HCT116 (cell line): Measurements from ENCODE around the gene TNNC1. TPM values are rescaled to one million over a fixed set of nuclear protein-coding genes. Genes with fewer than 3 reads are reported as not detected.

Source experiments
- ATAC-seq: fragments of 200-7000 bp; cut with Tn5 transposase; 2 replicates; pipeline ENCODE4 v1.9.1; 2020; ENCODE audit warnings: mild to moderate bottlenecking, moderate library complexity
- BruUV-seq: library from RNA; stranded (reverse); fragments of 400-500 nt; replicated peaks from 2 replicates; lab custom pipeline; 2021; lab: Mats Ljungman, UMichigan
- CTCF ChIA-PET: fragments of 300-600 bp; sonication (Branson Sonifier 250); formaldehyde crosslinking; loops from one replicate; lab custom pipeline; 2021; ENCODE audit warnings: antibody characterized with exemption; lab: Charles Lee
- POLR2A ChIA-PET: fragments of 300-600, 350-600 bp; sonication (Branson Sonifier 250); formaldehyde crosslinking; loops from one replicate; lab custom pipeline; 2021; ENCODE audit warnings: antibody characterized with exemption; lab: Charles Lee
- RAD21 ChIA-PET, 2 experiments: fragments of 300-600 bp; sonication (Branson Sonifier 250); formaldehyde crosslinking; loops; one replicate each; lab custom pipeline; 2023; ENCODE audit warnings: low total read pairs in 2 of 2; ENCODE audit not compliant: uncharacterized antibody in 2 of 2, unreplicated experiment in 2 of 2, low non-redundant PET in 1 of 2; lab: Charles Lee
- DNase-seq: peaks from one replicate; pipeline ENCODE4 v3.0.0-alpha.2; 2010; ENCODE audit warnings: low read depth, low spot score
- H2AFZ ChIP-seq: fragments of 200-600 bp; shearing (Covaris generic), sonication (generic); 2 replicates; pipeline ENCODE4 v1.6.1; 2017; ENCODE audit warnings: low read depth, mixed run types, mixed read lengths, antibody characterized with exemption, low read length; ENCODE audit not compliant: poor library complexity, severe bottlenecking
- H3K27ac ChIP-seq: 2 replicates; pipeline ENCODE4 v1.5.1; 2012; ENCODE audit warnings: low read depth, low read length
- H3K27me3 ChIP-seq: fragments of 200-600 bp; sonication (generic); 2 replicates; pipeline ENCODE4 v1.6.1; 2016; ENCODE audit warnings: mixed run types, low read length, mixed read lengths; ENCODE audit not compliant: insufficient read depth
- H3K36me3 ChIP-seq, 2 experiments: fragments of 200-500 bp in 1 of 2; fragments of 200-600 bp in 1 of 2; sonication (Bioruptor generic) in 1 of 2; sonication (generic) in 1 of 2; 2 replicates each; pipeline versions ENCODE4 v1.5.1 to v1.6.1; 2014 to 2016; ENCODE audit warnings: low read length in 2 of 2, inconsistent platforms in 1 of 2, mixed read lengths in 1 of 2, mixed run types in 1 of 2; ENCODE audit not compliant: insufficient read depth in 2 of 2, control insufficient read depth in 1 of 2
- H3K4me1 ChIP-seq, 2 experiments: fragments of 200-600 bp in 1 of 2; sonication (generic) in 1 of 2; 2 replicates each; pipeline versions ENCODE4 v1.5.1 to v1.6.1; 2012 to 2017; ENCODE audit warnings: low read length in 2 of 2, inconsistent platforms in 1 of 2, mild to moderate bottlenecking in 1 of 2, mixed read lengths in 1 of 2, mixed run types in 1 of 2, moderate library complexity in 1 of 2; ENCODE audit not compliant: insufficient read depth in 2 of 2, control insufficient read depth in 1 of 2
- H3K4me2 ChIP-seq: fragments of 200-600 bp; sonication (generic); 2 replicates; pipeline ENCODE4 v1.6.1; 2017; ENCODE audit warnings: mixed run types, low read length, mixed read lengths
- H3K4me3 ChIP-seq, 2 experiments: fragments of 200-600 bp in 1 of 2; sonication (generic) in 1 of 2; replicated peaks in 1 of 2; 2 replicates each; pipeline ENCODE4 v1.5.1; 2011 to 2016; ENCODE audit warnings: low read length in 2 of 2, control low read depth in 1 of 2, low read depth in 1 of 2, mild to moderate bottlenecking in 1 of 2, mixed read lengths in 1 of 2, mixed run types in 1 of 2
- H3K79me2 ChIP-seq: fragments of 200-600 bp; sonication (generic); 2 replicates; pipeline ENCODE4 v1.6.1; 2017; ENCODE audit warnings: mild to moderate bottlenecking, mixed run types, low read length, moderate library complexity, mixed read lengths; ENCODE audit not compliant: insufficient read depth
- H3K9ac ChIP-seq: fragments of 200-600 bp; sonication (generic); 2 replicates; pipeline ENCODE4 v1.6.1; 2016; ENCODE audit warnings: low read length, mixed read lengths
- H3K9me2 ChIP-seq: fragments of 200-600 bp; sonication (generic), shearing (Covaris generic); 2 replicates; pipeline ENCODE4 v1.6.1; 2017; ENCODE audit warnings: mixed run types, mild to moderate bottlenecking, moderate library complexity; ENCODE audit not compliant: insufficient read depth
- H3K9me3 ChIP-seq, 2 experiments: fragments of 200-500 bp in 1 of 2; fragments of 200-600 bp in 1 of 2; sonication (Bioruptor generic) in 1 of 2; sonication (generic) in 1 of 2; 2 replicates each; pipeline ENCODE4 v1.6.1; 2014 to 2017; ENCODE audit warnings: low read length in 2 of 2, mixed read lengths in 2 of 2, inconsistent platforms in 1 of 2, low read depth in 1 of 2, mild to moderate bottlenecking in 1 of 2, mixed run types in 1 of 2, moderate library complexity in 1 of 2; ENCODE audit not compliant: control insufficient read depth in 1 of 2, insufficient read depth in 1 of 2
- H4K20me1 ChIP-seq: fragments of 200-600 bp; sonication (generic), shearing (Covaris generic); 2 replicates; pipeline ENCODE4 v1.6.1; 2017; ENCODE audit warnings: mixed run types, mild to moderate bottlenecking, moderate library complexity; ENCODE audit not compliant: insufficient read depth
- ATF3 ChIP-seq: IDR thresholded peaks from 2 replicates; pipeline ENCODE4 v1.6.1; 2012
- CBX3 ChIP-seq: IDR thresholded peaks from 2 replicates; pipeline ENCODE4 v1.6.1; 2012; ENCODE audit warnings: low read depth
- CEBPB ChIP-seq: IDR thresholded peaks from 2 replicates; pipeline ENCODE4 v1.6.1; 2012; ENCODE audit warnings: low read depth
- EGR1 ChIP-seq: IDR thresholded peaks from 2 replicates; pipeline ENCODE4 v1.6.1; 2012; ENCODE audit warnings: low read depth
- ELF1 ChIP-seq: IDR thresholded peaks from 2 replicates; pipeline ENCODE4 v1.6.1; 2012; ENCODE audit warnings: low read depth, borderline replicate concordance
- EZH2 ChIP-seq: fragments of 200-600 bp; sonication (generic); IDR thresholded peaks from 2 replicates; pipeline ENCODE4 v1.6.1; 2017; ENCODE audit warnings: antibody characterized with exemption, mixed run types
- EZH2phosphoT487 ChIP-seq: fragments of 200-600 bp; IDR thresholded peaks from 2 replicates; pipeline ENCODE4 v1.6.1; 2018; ENCODE audit warnings: antibody characterized with exemption, borderline replicate concordance
- JUND ChIP-seq: IDR thresholded peaks from 2 replicates; pipeline ENCODE4 v1.6.1; 2012
- MAX ChIP-seq: IDR thresholded peaks from 2 replicates; pipeline ENCODE4 v1.6.1; 2012
- RAD21 ChIP-seq: IDR thresholded peaks from 2 replicates; pipeline ENCODE4 v1.6.1; 2012; ENCODE audit warnings: low read depth, mild to moderate bottlenecking
- REST ChIP-seq: IDR thresholded peaks from 2 replicates; pipeline ENCODE4 v1.6.1; 2012; ENCODE audit warnings: low read depth
- SIN3A ChIP-seq: IDR thresholded peaks from 2 replicates; pipeline ENCODE4 v1.6.1; 2012; ENCODE audit warnings: low read depth
- SP1 ChIP-seq: IDR thresholded peaks from 2 replicates; pipeline ENCODE4 v1.6.1; 2012; ENCODE audit warnings: low read depth
- TCF7L2 ChIP-seq: IDR thresholded peaks from 2 replicates; pipeline ENCODE4 v1.7.0; 2011; ENCODE audit warnings: borderline replicate concordance, inconsistent platforms; ENCODE audit not compliant: insufficient read depth, insufficient read length; ENCODE audit errors: extremely low read depth
- ZBTB33 ChIP-seq: IDR thresholded peaks from 2 replicates; pipeline ENCODE4 v1.6.1; 2011; ENCODE audit warnings: mild to moderate bottlenecking, low read length, moderate library complexity; ENCODE audit not compliant: insufficient replicate concordance; ENCODE audit errors: extremely low read depth
- intact Hi-C: fragments of 100-400 bp; cut with micrococcal nuclease; formaldehyde crosslinking; loops from 2 replicates; pipeline ENCODE4 v1.10.0; 2022
- total RNA-seq: library from RNA; stranded (reverse); gene quantifications from one replicate; pipeline ENCODE4 v1.2.1, GENCODE V29; 2021; ENCODE audit not compliant: unreplicated experiment

Gene TNNC1
- total RNA-seq, 1 experiment from 2014 or later, result 2.2 TPM

- no peak for TF ChIP-seq TCF7L2
- TF ChIP-seq, all 23 proteins: peak for 0
These were observed 37.2 kb upstream of the TNNC1 start (continued) for GRCh38 chr3:52490939-52491526.

- ChIA-PET POLR2A (no interaction called here), RAD21 (no interaction called here), CTCF (no interaction called here)
- intact Hi-C loops, result no loop called here
- Histone ChIP-seq H3K4me2 (no peak overlapping the region), H3K4me1 (no peaks in the 10 kb centered on the region), H3K9me2 (no peaks in the 10 kb centered on the region), H3K27me3 (no peaks in the 10 kb centered on the region), H3K79me2 (no peaks in the 10 kb centered on the region), H3K4me3 (no peak overlapping the region), H3K36me3 (peaks cover 5 to 26% of the 10 kb centered on the region in 2 experiments; a peak in 3 of 4 replicates), H3K27ac (no peak overlapping the region), H3K9me3 (no peaks in the 10 kb centered on the region), H2AFZ (no peak overlapping the region), H4K20me1 (no peaks in the 10 kb centered on the region), H3K9ac (no peak overlapping the region)
- DNase-seq (no peak), ATAC-seq (no peak)
- BruUV-seq, result no TSS peak
- TF ChIP-seq RAD21, result no peak
- no peak for TF ChIP-seq MAX
- no peak for TF ChIP-seq CEBPB
- TF ChIP-seq SIN3A, result no peak
- TF ChIP-seq ATF3, result no peak
- no peak for TF ChIP-seq ELF1
- TF ChIP-seq TCF7L2, result no peak
- TF ChIP-seq CBX3, result no peak
- TF ChIP-seq EZH2, result no peak
- TF ChIP-seq ZBTB33, result no peak
- no peak for TF ChIP-seq REST
- TF ChIP-seq EZH2phosphoT487, result no peak
- no peak for TF ChIP-seq JUND
- TF ChIP-seq EGR1, result no peak
- no peak for TF ChIP-seq SP1
These were observed 36.4 kb upstream of the TNNC1 start for GRCh38 chr3:52490035-52490938.
